HG02885 (cell line): ENCODE measurements around the gene HOXB9.

Source experiments
- ATAC-seq: cut with Tn5 transposase; IDR thresholded peaks from one replicate; pipeline ENCODE4 v1.9.1; 2021; ENCODE audit warnings: mild to moderate bottlenecking; ENCODE audit not compliant: unreplicated experiment, poor library complexity

The HOXB9 gene

DNA sequence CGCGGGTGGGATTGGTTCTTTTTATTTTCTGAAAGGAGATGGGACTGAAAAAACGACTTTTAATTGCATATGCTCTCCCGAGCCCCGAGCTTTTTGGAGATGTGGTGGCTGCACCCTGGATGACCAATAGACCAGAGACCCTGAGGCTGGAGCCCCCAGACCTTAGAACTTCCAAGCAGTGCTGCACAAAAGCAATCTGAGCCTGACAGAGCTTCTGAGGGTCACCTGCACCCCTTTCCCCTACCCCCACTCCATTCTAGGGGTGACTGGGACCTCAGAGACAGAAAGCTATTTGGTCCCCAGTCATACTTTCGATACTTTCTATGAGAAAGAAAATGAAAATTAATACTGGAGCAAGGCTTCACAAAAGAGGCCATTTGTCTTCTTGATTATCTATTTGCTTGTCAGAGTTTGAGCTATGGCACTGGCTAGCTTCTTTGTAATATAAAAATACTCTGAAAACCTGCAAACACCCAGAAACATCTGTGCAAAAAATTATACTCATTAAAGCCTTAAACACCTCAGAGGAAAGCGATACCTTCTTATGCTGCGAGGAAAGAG, 51.6 kb downstream of the HOXB9 start:
- ATAC-seq = no peak

DNA sequence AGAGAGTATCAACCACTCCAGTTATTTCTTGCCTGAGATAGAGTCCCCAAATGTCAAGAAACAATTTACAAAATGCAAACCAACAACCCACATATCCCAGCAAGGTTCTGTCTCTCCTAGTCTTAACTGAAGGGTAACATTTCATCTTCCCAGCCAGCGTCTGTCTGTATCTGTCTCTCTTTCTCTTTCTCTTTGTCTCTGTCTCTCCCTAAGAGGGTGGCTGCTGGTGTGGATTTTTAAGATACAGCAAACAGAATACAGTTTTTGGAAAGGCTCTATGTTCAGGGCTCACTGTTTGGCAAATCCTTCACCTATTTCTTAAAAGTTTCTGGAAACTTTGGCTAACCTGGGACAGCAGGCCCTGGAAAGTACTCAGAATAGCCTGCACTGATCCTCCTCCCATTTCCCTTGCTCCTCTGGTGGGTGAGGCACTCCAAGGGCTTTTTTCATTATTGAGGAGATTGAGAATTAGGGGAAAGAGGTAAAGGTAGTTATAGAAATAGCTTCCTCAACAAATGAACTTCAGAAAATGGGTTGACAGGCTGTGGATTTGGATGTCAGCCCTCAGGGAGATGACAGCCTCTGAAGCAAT, 54.2 kb downstream of the HOXB9 start:
- ATAC-seq = no peak
